ENCODE data around the gene CWC27. TPM values are rescaled to one million over a fixed set of nuclear protein-coding genes. Genes with fewer than 3 reads are reported as not detected.

The CWC27 gene
- total RNA-seq, 1 experiment from 2014 or later = 33.5 TPM

DNA sequence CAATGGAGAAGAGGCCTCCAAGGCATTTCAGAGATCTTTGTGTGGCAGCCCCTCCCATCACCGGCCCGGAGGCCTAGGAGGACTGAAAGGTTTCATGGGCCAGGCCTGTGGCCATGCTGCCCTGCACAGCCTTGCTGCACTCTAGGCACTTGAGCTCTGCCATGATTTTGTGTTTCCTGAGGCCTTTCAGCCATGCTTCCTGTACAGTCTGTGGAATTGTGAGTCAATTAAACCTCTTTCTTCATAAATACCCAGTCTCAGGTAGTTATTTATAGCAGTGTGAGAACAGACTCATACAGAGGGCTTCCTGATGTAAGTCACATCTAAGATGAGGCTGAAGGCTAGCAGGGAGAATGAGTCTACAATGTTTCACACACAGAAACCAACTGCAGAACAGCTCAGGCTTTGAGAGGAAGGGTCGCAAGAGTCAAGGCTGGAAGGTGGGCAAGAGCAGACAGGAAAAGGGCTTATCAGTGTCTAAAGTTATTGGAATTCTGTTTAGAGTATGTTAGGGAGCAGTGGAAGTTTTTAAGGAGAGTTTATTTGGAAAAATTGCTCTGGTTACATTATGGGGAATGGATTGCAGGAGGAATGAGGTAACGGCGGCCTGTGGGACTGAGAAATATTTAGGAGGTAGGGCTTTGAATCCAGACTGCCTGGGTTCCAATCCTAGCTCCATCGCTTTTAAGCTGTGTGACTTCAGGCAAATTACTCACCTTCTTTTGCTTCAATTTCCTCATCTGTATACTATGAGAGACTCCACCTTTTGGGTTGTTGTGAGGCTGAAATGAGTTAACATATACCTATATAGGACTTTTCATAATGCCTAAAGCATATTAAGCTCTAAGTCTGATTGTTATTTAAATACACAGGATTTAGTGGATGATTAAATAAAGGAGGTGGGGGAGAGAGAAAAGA lies 291.2 kb downstream of the CWC27 start:
- DNase-seq (ENCODE audit: extremely low read depth, low read depth) = no peak

DNA sequence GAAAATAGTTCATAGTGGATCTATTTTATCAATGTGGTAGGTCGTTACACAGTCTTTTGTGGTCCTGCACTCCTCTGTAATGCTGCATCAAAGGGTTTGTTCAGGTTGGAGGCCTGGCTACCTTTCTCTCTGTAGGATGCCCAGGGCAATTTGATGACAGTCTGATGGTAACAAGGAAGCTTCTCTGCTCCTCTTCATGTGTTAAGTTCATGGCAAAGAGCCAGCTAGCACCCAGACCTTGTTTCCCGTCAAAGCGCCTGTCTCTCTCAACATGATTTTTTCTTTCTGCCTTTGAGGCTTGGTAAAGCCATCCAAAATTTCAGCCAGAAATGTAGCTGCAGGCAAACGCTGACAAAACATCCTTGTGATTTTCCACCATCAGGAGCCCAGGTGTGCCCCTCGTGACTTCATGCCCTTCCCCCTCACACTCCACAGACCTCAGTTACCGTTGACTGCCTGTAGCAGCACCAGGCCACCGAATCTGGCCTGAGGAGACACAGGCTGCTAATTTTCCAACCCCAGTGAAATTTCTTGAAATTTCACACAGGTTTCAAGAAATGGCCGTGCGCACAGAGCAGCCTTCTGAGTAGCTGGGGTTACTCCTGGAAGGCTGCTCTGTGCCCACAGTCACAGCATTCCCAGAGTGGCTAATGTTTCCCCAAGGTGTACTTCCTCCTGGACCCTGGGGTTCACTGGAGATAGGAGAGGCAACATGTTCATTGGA lies 292.7 kb downstream of the CWC27 start:
- DNase-seq (ENCODE audit: extremely low read depth, low read depth) = no peak

DNA sequence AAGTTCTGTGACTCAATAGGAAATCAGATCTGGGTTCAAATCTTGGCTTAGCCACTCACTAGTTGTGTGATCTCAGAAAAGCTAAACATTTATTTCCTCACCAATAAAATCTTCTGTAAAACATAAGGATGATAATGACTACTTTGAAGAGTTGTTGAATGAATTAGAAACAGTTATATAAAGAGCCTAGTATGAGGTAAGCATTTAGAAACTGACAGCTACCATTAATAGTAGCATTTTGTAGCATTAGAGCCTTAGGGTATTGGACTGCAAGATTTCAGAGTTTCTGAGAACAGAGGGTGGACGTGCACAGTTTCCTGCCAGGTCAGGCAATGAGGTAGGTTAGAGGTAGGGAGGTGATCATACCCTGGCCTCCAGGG lies 293.2 kb downstream of the CWC27 start:
- no peak for DNase-seq (ENCODE audit: extremely low read depth, low read depth)

DNA sequence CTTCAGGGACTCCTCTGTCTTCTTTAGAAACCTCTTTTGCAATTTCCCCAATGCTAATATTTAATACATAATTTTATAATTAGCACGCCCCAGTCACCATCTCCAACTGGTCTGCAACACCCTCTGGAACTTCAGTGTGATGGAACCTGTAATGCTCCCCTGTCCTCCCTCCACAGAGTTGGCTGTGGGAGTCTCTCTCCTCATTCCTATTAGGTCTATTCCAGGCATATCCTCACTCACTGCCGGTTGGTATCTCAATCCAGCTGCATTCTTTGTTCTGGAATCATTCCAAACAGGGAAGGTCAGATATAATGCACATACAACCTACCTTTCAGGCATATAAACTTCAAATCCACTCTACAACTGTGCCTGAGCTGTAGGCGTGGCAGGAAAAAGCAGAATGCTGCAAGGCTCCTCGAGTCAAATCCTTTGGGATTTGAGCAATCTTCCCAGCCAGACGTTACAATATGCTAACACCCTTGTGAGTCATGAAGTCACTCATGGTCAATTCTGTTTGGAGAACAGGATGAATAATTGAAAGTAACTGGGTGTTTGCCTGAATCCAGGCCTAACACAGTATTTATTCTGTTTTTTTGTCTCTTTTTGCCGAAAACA lies 293.8 kb downstream of the CWC27 start:
- DNase-seq (ENCODE audit: extremely low read depth, low read depth) = peak; percentile 98

DNA sequence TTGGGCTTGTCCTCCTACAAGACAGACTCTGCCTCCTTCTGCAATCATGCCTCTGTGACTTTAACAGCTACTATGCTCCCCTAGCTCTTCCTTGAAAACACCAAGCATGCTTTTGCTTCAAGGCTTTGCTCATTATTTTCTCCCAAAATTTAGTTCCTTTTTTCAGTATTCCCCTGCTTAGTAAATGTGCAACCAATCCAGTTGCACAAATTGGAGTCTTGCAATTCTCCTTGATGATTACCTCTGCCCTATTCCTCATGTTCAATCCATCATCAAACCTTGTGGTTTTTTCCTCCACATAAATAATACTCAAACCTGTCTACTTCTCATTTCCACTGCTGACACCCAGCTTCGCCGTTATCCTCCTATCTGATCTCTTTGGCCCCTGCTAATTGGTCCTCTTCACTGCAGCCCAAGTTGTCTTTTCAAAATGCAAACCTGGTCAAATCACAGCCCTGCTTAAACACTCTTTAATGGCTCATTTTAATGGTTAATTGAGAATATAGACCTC lies 296.3 kb downstream of the CWC27 start:
- DNase-seq (ENCODE audit: extremely low read depth, low read depth) = no peak

DNA sequence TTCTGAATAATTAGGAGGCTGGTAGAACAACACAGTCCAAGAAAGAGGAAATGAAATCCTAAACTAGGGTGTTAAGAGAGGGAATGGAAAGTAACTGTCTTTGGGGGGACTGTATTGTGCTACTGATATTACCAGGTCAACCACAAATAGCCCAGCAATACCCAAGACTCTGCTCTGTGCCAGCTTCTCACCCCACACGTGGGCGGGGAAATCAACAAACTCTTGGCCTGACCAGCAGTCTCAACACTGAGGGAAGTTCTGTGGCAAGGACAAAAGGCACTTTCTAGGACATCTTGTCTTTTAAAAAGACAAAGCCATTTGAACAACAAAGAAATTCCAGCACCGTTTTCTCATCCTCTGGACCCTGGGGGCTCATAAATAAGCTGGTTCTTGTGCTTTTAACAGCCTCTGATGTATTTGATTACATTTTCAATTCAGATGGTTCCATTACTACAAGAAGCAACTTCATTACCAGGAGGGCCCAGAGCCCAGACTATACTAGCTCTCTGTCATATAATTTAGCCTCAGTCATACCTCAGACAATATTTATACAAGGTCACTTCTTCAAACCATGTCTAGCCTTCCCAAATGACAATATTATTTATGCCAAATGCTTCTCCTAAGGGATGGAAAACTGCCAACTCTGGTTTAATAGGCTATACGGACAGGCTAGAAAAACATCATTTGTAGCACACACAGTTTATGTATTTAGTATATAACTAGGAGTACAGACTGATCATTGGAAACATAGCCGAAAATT lies 297.8 kb downstream of the CWC27 start:
- no peak for DNase-seq (ENCODE audit: extremely low read depth, low read depth)

DNA sequence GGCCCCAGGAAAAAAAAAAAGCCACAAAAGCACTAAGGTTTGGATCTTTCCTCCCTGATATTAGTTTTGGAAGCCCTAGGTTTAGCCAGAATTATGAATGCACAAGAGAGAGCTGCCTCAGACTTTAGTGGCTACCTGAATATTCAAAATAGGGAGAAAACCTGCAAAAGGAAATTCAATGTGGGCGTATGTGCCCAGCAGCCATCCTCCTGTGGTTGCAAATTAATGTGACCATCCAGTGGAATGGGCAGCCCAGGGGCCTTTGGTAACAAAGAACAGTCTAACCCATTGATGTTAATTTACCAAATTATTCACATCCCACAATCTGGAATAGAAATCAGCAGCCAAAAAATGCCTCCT lies 298.4 kb downstream of the CWC27 start:
- no peak for DNase-seq (ENCODE audit: extremely low read depth, low read depth)

Other genes with a start within 250 kb of the CWC27 start
- not detected in 2 replicates for gene SHISAL2B, start 78.4 kb upstream of the CWC27 start, total RNA-seq (2014; rRNA removed; shearing (Covaris generic))
- gene SREK1IP1, start 239 bp upstream of the CWC27 start, total RNA-seq (2014; rRNA removed; shearing (Covaris generic)) = 9.1 and 9.9 TPM in 2 replicates

All from NCI-H460 (cell line).